Measurements from ENCODE around the gene AK6.
"Not testable (repeated sequence)": the region's sequence is repeated elsewhere in the genome, so short reads cannot be mapped to it uniquely, and the experiment has no call there.

Gene AK6

GRCh38 chr5:69334793-69335268, 34.5 kb downstream of the AK6 start:
- Histone ChIP-seq H3K36me3 (no peaks in the 10 kb centered on the region), H3K9me3 (no peaks in the 10 kb centered on the region), H3K27me3 (no peaks in the 10 kb centered on the region), H3K4me1 (ENCODE audit: control insufficient read depth in 1 of 2, insufficient read depth in 1 of 2, low read depth in 1 of 2, low read length in 1 of 2) (peaks cover 48 to 51% of the 10 kb centered on the region in 2 experiments), H3K4me3 (ENCODE audit: low read depth in 1 of 2, low read length in 1 of 2) (peak overlapping the region in 1 of 2 experiments; percentile 32), H3K27ac (peak overlapping the region; percentile 71)
- peak; percentile 86 for TF ChIP-seq CTCF (IDR thresholded peaks at IDR 0.05)

- H3K4me3 ChIP-seq (ENCODE audit: low read depth in 1 of 2, low read length in 1 of 2); H3K36me3 ChIP-seq; H3K9me3 ChIP-seq; H3K27me3 ChIP-seq: not testable (repeated sequence)
- Histone ChIP-seq H3K4me1 (ENCODE audit: control insufficient read depth in 1 of 2, insufficient read depth in 1 of 2, low read depth in 1 of 2, low read length in 1 of 2) (peaks cover 48 to 51% of the 10 kb centered on the region in 2 experiments), H3K27ac (peak overlapping the region; percentile 71)
Observed at GRCh38 chr5:69333668-69334315, 35.5 kb downstream of the AK6 start.

- Histone ChIP-seq H3K4me1 (ENCODE audit: control insufficient read depth in 1 of 2, insufficient read depth in 1 of 2, low read depth in 1 of 2, low read length in 1 of 2) (peaks cover 62 to 65% of the 10 kb centered on the region in 2 experiments), H3K27ac (peak overlapping the region; percentile 93), H3K27me3 (no peaks in the 10 kb centered on the region), H3K4me3 (ENCODE audit: low read depth in 1 of 2, low read length in 1 of 2) (peak overlapping the region; percentile 85 to 93), H3K9me3 (no peaks in the 10 kb centered on the region), H3K36me3 (no peaks in the 10 kb centered on the region)
- TF ChIP-seq CTCF (IDR thresholded peaks at IDR 0.05): no peak
Observed at GRCh38 chr5:69331528-69332445, 37.5 kb downstream of the AK6 start.

- no peak overlapping the region for H3K4me3 ChIP-seq (ENCODE audit: low read depth in 1 of 2, low read length in 1 of 2)
- TF ChIP-seq CTCF (IDR thresholded peaks at IDR 0.05): no peak
- H3K27ac ChIP-seq: no peak overlapping the region
- H3K9me3 ChIP-seq: no peaks in the 10 kb centered on the region
- H3K4me1 ChIP-seq (ENCODE audit: control insufficient read depth in 1 of 2, insufficient read depth in 1 of 2, low read depth in 1 of 2, low read length in 1 of 2): peaks cover 65 to 69% of the 10 kb centered on the region in 2 experiments
- no peaks in the 10 kb centered on the region for H3K36me3 ChIP-seq
- no peaks in the 10 kb centered on the region for H3K27me3 ChIP-seq
Observed at GRCh38 chr5:69329905-69330489, 39.3 kb downstream of the AK6 start.

GRCh38 chr5:69326365-69326764, 43.0 kb downstream of the AK6 start:
- Histone ChIP-seq H3K9me3 (no peaks in the 10 kb centered on the region), H3K4me3 (ENCODE audit: low read depth in 1 of 2, low read length in 1 of 2) (no peak overlapping the region), H3K36me3 (no peaks in the 10 kb centered on the region), H3K4me1 (ENCODE audit: control insufficient read depth in 1 of 2, insufficient read depth in 1 of 2, low read depth in 1 of 2, low read length in 1 of 2) (peaks cover 77 to 79% of the 10 kb centered on the region in 2 experiments), H3K27ac (peak overlapping the region; percentile 99), H3K27me3 (no peaks in the 10 kb centered on the region)
- TF ChIP-seq CTCF (IDR thresholded peaks at IDR 0.05): no peak

All from neutrophil (primary cell).